Measurements from ENCODE around the gene SLC17A1.

DNA sequence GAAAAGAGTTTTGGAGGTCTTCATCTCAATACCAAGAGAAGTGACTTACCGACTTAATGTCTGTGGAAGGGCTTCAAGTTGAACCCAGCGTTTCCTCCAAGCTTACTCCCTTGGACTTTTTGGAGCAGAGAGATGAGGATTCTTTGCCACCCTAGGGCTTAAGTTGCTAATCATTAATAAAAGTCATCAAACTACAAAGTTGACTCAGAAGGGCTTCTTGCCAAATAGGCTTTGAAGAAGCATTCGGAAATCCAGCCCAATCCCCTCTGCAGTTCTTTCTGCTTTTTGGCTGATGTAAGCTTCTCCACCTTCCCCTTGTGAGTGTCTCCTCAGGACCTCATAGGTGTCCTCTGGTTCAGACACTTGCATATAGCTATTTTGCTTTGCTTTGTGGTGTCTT, 42.3 kb upstream of the SLC17A1 start, which contains the start of gene SLC17A3:
- TF ChIP-seq POLR2A (IDR thresholded peaks at IDR 0.05): no peak
- TF ChIP-seq, protein P1, sequence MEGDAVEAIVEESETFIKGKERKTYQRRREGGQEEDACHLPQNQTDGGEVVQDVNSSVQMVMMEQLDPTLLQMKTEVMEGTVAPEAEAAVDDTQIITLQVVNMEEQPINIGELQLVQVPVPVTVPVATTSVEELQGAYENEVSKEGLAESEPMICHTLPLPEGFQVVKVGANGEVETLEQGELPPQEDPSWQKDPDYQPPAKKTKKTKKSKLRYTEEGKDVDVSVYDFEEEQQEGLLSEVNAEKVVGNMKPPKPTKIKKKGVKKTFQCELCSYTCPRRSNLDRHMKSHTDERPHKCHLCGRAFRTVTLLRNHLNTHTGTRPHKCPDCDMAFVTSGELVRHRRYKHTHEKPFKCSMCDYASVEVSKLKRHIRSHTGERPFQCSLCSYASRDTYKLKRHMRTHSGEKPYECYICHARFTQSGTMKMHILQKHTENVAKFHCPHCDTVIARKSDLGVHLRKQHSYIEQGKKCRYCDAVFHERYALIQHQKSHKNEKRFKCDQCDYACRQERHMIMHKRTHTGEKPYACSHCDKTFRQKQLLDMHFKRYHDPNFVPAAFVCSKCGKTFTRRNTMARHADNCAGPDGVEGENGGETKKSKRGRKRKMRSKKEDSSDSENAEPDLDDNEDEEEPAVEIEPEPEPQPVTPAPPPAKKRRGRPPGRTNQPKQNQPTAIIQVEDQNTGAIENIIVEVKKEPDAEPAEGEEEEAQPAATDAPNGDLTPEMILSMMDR (IDR thresholded peaks at IDR 0.05): no peak
